Fibroblast of the conjunctiva (primary cell): ENCODE measurements around the gene GRIN3A.

Experiments used
- DNase-seq: peaks from one replicate; pipeline ENCODE4 v3.0.0-alpha.2; 2010; ENCODE audit warnings: low read depth

The GRIN3A gene

DNA sequence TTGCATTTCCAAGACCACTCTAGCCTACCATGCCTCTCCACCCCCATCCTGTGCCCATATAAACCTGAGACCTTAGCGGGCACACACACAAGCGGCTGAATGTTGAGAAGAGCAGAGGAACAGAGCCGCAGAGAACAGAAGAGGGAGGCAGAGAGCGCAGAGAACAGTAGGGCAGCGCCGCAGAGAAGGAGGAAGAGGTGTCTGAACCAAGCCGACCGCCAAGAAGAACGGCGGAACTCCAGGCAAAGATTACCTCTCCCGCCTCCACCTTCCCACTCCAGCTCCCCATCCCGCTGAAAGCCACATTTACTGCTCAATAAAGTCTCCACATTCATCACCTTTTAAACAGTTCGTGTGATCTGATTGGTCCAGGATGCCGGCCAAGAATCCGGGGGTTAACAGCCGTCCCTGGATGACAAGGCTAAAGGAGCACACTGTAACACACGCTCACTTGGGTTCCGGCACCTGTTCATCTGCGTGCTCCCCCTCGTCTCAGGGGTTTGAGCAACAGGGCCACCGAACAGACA, 33.2 kb downstream of the GRIN3A start:
- no peak for DNase-seq

DNA sequence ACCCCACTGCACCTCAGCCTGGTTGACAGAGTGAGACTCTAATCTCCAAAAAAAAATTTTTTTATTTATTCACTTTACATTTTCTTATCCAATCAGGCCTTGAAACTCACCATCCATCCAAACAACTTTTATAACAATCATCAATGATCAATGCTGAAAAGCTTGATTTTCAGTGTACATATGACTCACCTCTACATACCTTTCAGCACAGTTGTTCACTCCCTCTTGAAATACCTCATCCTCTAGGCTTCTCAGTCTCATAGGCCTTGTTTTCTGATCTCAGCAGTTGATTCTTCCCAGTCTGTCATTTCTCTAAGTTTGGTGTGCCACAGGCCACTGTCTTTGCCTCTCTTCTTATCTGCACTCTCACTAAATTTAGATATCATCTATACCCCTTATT, 36.2 kb downstream of the GRIN3A start:
- DNase-seq, result no peak

DNA sequence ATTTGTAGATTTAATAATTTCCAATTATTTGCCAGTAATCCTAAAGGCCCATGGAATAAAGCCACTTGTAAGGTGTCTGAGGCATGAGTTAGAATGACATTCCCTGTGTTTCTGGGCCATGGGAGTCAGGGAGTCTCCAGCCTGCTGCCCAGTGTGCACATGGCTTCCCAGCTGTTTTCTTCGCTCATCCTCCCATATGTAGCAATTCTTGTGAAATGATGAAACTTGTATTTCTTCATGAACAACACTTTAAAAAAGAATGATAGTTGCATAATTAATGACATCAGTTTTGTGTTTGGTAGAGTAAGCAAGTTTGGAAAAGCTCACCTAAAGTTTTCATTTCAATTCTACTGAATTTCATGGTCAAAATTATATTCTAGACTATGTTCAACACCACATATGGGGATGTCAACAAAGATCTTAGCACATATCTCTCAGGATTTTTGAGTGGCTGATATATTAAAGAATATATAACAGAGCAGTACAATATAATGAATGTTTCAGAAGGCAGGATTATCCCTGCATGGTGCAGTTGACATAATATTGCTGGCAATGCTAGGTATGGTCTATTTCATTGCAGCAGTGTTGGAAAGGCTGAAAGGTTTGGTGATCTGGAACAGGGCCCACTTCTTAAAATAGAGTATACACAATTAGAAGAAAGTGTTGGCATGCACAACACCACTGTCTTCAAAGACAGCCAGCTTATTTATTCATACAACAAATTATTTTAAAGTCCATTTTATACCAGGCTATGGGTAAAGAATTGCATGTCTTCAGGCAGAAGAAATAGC, 44.7 kb downstream of the GRIN3A start:
- DNase-seq, result no peak

DNA sequence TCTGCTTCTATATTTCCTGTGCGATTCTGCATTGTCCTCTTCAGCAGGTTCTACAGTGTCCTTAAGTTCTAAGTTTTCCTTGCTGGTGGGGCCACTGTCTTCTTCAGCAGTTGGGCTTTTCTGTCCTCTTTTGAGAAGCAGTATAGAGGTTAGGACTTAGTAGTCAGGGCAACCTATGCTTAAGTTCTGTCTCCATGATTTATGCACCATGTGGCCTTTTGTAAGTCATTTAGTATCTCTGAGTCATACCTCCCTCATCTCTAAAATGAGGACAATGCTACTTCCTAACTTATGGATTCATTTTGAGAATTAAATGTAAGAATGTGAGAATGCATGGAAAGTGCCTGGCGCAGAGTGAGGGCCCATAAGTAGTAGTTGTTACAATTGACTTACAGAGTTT, 46.8 kb downstream of the GRIN3A start:
- DNase-seq, result no peak

DNA sequence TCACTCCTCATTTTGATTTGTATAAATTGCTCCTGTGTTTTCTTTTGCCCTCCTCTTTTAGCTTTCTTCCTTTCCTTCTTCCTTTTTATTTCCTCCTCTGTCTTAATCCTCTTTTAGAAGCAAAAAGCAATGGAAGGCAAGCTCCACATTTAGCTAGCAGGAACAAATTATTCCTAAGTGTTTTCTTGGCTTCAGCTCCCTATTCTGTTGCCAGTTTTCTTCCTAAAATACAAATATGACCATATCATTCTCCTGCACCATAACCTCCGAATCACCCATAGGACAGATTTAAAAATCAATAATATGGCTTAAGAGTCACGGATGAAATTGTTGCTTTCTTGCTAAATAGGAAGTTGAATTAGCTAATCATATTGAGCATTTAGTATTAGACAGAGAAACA, 49.4 kb downstream of the GRIN3A start:
- DNase-seq, result no peak

DNA sequence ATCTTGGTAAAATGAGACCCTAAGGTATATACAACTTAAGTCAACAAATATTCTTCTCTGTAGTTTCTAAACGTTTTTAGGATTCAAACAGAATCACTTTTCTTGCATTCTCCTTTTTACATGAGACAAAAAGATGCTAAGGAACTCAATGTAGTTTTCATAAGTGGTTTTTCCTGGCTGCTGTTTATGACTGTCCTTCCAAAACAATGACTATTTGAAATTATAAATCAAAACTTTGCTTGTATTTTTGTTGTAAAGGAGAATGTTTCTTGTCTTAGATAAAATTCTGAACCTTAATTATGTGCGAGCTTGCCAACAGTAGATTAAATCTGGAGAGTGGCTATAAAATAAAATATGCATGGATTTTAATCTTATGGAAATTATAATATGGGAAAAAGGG, 53.8 kb downstream of the GRIN3A start:
- DNase-seq, result no peak

DNA sequence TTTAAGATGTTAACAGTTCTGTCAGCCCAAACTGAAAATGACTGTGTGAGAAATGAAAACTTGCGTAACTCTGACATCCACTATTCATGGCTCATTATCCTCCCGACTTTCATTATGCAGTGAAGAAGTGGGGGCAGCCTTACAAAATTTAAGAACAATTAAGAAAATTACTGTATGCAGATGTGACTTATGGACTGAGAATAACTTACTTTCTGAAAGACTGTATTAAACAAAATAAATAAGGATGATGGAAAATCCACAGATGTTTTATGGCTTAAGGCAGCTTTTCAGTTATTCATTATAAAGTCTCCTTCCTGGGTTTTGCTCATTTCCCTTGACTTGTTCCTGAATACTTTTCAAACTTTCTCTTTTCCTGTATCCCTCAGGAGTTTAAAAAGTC, 55.2 kb downstream of the GRIN3A start:
- no peak for DNase-seq

DNA sequence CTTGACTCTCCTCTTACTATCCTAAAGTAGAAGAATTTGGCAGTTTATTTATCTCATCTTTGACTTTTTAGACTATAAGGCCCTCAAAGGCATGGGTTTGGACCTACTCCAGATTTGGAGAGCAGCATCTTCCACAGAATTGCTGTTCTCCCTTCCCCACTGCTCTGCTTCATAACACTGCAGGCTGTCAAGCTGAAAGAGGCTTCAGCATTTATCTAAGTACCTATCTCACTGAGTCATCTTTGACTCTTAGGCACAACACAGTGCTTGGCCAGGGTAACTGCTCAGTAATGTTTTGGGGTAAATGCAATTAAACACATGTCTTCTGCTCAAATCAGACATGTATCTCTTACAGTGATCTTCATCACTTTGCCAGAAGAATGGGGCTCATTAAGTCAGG, 60.6 kb downstream of the GRIN3A start:
- DNase-seq, result no peak

DNA sequence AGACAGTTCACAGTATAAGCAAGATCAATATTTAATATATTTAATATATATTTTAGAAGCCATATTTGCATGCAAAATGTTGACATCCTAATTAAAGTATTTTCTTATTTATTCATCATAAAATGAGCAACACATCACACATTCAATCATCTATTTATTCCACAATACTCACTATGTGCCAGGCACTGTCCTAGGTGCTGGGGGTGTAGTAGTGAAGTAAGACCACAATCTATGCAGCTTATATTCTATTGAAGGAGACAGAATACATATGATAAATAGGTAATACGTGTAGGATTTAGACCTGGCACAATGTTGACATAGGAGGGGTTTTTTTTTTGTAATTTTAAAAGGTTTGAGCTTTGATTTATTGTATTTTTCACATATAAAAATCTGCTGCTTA, 63.1 kb downstream of the GRIN3A start:
- DNase-seq, result no peak

DNA sequence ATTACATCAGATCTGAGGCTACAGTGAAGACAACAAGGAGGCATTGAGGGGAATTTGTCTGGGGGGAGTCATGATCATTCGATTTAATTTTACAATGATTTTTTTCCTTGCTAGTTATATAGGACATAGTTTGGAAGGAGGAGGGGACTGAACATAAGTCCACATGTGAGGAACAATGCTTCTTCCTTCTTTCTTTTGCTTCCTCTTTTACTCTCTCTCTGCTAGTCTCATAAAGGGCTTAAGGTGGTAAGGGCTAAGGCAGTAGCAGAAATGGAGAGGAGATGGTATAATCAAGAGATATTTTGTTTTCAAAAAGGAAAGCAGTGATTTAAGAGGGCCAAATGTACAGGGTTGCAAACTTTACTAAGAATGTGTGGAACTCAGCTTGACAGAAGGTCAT, 64.3 kb downstream of the GRIN3A start:
- DNase-seq, result no peak

DNA sequence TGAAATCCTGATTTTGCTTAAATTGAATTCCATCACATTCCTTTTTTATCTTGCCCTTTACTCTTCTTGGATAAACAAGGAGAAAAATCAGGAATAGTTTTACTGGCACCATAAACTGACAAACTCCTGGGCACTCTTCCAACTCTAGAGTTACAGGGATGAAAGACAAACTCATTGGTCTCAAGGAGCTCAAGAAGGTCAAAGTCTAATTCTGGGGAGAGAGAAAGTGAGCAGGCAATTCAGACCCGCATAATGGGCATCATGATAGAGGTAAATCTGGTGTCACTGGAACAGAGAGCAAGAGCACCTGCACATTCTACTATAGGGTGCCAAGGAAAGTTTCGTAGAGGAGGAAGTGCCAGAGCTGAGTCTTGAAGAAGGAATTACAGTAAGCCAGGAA, 64.8 kb downstream of the GRIN3A start:
- DNase-seq, result no peak

DNA sequence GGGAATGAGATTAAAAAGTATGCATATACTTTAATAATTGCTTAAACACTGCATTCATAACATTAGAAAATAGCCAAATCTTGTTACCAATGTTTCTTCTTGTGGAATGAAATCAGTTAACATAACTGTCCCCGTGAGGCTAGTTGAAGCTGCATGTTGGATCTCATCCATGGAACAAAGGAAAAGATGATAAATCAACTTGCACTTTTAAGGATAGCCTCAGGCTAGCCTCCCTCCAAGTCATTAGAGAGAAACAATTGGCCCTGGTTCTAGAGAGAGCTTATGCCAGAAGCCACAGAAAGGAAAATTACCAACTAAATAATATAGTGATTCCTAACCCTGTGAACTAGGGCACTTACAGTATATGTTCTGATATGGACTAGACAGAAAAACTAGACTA, 66.9 kb downstream of the GRIN3A start:
- no peak for DNase-seq

DNA sequence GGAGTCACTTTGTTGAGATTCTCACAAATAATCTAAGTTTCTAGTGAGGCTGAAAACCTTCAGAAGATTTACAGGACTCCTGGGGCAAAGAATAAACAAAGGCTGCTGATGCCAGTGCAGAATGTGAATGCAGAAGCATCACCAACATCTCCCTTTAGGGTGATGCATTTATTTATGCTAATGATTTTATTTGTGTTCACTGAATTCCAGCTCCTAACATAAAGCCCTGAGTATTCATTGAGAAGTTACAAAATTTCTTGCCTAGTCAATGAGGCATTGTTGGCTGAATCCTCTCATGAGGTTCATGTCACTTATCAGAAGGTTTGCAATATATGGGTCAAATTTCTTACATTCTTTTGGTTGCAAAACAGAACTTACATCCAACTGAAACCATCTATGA, 70.0 kb downstream of the GRIN3A start:
- no peak for DNase-seq

DNA sequence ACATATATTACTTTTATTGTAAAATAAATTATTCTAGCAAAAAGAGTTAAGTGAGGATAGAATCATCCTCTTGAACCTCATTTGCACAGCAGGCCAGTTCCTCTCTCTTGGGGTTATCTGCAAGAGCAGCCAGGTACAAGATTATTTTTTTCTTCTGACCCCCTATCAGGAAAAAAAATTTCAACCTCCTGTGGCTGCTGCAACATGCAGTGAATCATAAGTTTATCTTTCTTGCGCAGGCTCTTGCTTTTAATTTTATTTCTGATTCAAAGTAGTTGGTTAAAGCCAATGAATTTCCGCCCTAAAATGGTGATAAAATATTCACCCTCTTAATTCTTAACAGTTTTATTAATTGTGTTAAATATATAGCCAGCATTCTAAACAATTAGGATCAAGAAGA, 74.0 kb downstream of the GRIN3A start:
- DNase-seq, result no peak

DNA sequence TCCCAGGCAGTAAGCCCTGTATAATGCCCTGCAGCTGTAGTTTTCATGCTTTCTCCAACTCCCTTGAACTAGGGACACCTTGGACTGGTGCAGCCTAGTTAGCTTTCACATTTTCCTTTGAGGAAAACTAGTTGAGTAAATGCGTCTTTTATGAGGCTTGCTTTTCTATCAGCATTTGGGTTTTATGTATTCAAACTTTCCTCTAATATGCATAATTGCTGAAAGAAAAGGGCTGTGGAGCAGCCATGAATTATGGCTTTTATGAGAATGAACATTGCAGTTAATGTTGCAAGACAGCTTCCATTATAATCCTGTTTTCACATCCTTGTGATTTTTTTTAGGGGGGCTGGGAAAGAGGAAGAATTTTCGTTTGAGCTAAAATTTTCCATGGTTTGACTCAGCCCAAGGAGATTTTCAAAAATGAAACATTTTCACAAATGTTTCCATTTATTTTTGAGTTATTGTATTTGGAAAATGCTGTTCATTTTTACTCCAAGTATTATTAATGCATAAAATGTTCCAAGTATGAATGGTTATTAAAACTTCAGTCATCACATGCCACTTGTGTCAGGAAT, 85.8 kb downstream of the GRIN3A start:
- no peak for DNase-seq

DNA sequence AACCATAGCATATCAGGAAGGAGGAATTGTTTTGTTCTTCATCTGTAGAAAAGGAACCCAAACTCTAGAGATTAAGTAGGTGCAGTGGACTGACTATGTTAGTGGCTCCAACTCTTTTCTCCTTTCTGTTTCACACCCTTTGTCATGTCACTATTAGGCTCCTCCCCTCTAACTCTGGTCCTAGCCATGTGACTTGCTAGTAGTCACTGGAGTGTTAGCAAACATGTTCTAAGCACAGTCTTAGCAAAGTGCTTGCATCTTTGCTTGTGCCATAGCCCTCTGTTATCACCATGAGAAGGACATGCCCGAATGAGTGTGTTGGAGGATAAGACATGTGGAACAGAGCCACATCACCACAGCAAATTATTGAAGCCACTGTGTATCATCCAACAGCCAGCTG, 88.3 kb downstream of the GRIN3A start:
- no peak for DNase-seq

DNA sequence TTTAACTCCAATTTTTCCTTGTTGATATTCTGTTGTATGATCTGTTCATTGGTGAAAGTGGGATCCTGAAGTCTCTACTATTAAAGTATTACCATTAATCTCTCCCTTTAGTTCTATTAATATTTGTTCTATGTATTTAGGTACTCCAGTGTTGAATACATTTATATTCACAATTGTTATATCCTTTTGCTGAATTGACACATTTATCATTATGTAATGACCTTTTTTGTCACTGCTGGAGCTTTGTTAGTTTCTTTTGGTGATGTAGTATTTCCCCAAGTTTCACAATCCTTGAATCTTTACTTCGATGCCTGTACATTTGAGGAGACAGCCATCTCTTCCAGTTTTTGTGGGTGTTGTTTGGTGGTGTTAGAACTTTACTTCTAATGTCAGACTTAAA, 90.0 kb downstream of the GRIN3A start:
- DNase-seq, result no peak

DNA sequence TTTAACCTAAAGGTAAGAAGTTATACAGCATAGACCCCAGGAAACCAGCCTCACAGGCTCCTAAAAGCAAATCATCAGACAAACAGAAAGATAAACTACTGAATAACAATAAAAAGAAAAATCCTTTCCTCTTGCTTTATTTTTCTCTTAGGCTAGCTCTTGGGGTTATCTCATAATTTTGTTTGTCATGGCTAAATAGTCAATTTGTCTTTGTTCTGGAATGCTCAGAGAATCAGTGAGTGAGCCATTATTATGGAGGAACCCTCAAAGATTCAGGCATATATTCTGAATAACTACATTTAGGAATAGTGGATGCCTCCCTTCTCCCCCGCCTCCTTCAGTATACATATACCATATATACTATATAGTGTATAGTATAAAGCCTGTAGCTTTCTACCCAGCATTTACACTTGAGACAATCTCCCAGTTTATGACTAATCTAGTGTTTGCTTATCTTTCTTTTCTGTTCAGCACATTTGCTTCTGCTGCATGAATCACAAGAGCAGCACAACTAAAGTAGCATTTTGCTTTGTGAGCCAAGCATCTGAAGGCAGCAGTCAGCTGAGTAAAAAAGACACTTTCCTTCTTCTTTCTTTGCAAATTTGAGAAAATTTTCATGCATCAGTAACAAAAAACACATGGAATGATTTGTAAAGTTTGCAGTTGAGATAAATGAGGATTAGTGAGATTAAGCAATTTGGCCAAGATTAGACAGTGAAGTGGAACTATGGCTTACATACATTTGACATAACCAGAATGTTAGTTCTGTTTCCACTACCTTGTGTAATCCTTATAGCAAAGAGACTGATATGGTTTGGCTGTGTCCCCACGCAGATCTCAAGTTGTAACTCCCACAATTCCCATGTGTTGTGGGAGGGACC, 98.4 kb downstream of the GRIN3A start:
- DNase-seq, result no peak

DNA sequence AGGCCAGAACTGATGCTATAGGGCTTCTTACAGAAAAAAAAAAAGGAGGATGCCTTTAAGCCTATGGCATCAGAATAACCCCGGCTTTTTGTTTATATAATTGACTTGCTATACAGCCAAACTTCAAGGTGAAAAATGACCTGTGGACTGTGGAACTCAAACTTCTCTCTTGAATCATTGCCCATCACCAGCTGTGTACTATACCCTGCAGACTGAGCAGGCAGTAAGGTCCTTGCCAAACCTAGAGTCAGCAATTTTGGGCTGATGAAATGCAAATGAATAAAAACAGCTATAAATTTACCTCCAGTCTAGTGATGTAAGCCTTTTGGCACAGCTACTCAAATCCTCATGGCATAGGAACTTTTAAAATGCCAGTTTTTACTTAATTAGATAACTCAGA, 99.1 kb downstream of the GRIN3A start:
- no peak for DNase-seq

DNA sequence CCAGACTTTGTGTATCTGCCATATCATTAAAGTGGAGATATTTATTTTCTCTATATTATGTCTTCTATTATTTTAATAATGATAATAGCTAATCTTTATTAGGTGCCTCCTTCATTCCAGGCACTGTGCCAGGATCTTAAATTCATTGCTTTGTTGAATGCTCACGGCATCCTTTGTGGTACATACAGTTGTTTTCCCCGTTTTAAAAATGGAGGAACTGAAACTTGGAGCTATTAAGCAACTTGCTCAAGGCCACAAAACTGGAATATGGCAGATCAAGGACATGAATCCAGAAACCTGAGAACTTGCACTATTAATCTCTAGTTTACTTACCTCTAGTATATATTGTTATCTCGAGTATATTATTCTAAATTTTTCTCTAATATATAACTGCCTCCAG, 102.2 kb downstream of the GRIN3A start:
- DNase-seq, result no peak

DNA sequence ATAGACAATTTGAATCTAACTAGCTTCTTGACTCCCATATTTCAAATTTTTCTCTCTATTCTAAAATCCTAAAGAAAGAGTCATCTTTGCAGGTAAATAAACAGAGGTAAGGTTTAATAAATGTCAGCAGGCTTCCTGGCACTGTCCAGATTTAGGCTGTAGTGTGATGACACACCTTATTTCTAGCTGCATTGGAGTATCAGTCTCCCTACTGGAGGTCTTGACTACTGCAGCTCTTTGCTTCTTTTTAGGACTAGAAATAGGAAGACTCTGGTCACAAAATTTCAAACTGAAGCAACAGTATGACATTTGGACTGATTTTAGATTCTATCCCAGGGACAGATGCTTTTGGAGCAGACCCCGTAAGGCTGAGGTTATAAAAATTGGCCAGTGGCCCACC, 103.0 kb downstream of the GRIN3A start:
- no peak for DNase-seq

DNA sequence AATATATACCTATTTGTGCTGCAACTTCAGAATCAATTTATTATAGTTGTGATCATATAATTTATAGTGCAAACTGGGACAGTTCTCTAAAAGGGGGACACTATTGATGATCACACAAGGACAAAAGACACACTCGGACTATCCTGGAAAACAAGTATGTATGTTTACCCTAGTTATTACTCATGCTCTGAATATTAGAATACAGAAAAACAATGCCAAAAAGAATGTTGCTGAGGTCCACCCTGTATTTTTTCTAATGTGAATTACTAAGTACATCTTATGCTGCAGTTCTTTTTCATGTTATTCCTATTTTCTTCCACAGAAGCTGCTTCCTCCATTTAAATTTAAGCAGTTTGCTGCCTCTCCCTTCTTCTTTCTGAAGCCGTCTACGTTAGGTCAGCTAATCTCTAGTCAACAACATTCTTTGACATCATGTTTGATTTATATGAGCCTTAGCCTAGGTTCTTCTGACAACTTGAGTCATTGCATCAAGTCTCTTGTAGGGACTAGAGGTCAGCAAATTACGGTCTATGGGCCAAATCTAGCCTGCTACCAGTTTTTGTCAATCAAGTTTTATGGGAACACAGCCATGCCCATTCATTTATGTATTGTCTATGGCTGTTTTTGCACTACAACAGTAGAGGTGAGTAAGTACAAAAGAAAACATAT, 103.6 kb downstream of the GRIN3A start:
- DNase-seq, result no peak
